ENCODE data around the gene SP140L. TPM values are rescaled to one million over a fixed set of nuclear protein-coding genes. Genes with fewer than 3 reads are reported as not detected.

The SP140L gene
- polyA plus RNA-seq, 1 of the 3 experiments (the other 2 are of a cell fraction), result 13.5 TPM

DNA sequence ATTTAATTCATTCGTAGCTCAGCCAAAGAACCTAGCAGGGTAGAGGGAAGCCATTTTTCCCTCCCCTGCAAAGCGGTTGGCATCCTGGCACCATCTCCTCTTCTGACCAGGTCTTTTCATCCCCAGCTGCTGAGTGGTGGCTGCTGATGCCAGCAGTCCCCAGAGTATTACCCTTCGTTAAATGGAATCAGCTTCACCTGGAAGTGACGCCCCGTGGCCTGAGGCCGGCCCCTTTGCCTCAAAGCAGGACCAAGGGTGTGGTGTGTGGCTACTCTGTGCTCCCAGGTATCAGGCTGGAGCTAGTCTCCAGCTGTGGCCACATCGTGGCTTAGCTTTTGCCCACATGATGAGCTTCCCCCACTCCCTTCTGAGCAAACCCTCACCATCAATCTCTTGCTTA, 76.8 kb downstream of the SP140L start:
- no peaks in the 10 kb centered on the region for H3K9me2 ChIP-seq
- H3K27ac ChIP-seq (ENCODE audit: low read depth in 2 of 2, low read length in 1 of 2), result no peak overlapping the region
- no peaks in the 10 kb centered on the region for H4K20me1 ChIP-seq (ENCODE audit: insufficient read depth)
- WGBS (ENCODE audit: low lambda C conversion rate), result 75% methylated on average over 7 of the region's 7 CpGs
- no peaks in the 10 kb centered on the region for H3K79me2 ChIP-seq (ENCODE audit: insufficient read depth)
- POLR2A ChIA-PET, result no interaction called here
- no peak for DNase-seq
- TF ChIP-seq GABPA (IDR thresholded peaks at IDR 0.05; ENCODE audit: low read depth), result no peak
- no peak for TF ChIP-seq RAD21 (IDR thresholded peaks at IDR 0.05; ENCODE audit: low read length)
- no peak for TF ChIP-seq FOXJ3 (CRISPR knock-in tag; IDR thresholded peaks at IDR 0.05)
- TF ChIP-seq, protein P1, sequence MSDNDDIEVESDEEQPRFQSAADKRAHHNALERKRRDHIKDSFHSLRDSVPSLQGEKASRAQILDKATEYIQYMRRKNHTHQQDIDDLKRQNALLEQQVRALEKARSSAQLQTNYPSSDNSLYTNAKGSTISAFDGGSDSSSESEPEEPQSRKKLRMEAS (IDR thresholded peaks at IDR 0.05; ENCODE audit: low read depth), result no peak
- no peak for TF ChIP-seq RCOR1 (IDR thresholded peaks at IDR 0.05; ENCODE audit: low read length)
- TF ChIP-seq, protein P2, sequence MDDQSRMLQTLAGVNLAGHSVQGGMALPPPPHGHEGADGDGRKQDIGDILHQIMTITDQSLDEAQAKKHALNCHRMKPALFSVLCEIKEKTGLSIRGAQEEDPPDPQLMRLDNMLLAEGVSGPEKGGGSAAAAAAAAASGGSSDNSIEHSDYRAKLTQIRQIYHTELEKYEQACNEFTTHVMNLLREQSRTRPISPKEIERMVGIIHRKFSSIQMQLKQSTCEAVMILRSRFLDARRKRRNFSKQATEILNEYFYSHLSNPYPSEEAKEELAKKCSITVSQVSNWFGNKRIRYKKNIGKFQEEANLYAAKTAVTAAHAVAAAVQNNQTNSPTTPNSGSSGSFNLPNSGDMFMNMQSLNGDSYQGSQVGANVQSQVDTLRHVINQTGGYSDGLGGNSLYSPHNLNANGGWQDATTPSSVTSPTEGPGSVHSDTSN (IDR thresholded peaks at IDR 0.05), result no peak
- no peak for TF ChIP-seq RXRA (IDR thresholded peaks at IDR 0.05; ENCODE audit: borderline replicate concordance, low read depth)
- no peak overlapping the region for H3K4me3 ChIP-seq (ENCODE audit: low read depth in 2 of 2, low read length in 1 of 2)
- no peak overlapping the region for H3K9ac ChIP-seq
- CTCF ChIA-PET, result no interaction called here
- no peak overlapping the region for H3K4me2 ChIP-seq
- H3K27me3 ChIP-seq (ENCODE audit: insufficient read depth), result no peaks in the 10 kb centered on the region
- peaks cover 0 to 4% of the 10 kb centered on the region in 2 experiments; a peak in 3 of 4 replicates for H3K4me1 ChIP-seq (ENCODE audit: control insufficient read depth in 1 of 2, insufficient read depth in 2 of 2, low read depth in 1 of 2, low read length in 1 of 2)
- no peaks in the 10 kb centered on the region for H3K9me3 ChIP-seq
- H3K36me3 ChIP-seq (replicated peaks in 1 of 2; ENCODE audit: control insufficient read depth in 1 of 2, insufficient read depth in 2 of 2, low read length in 1 of 2), result peaks cover 16 to 30% of the 10 kb centered on the region in 2 experiments
- H2AFZ ChIP-seq (ENCODE audit: low read depth), result no peak overlapping the region
- peaks cover 15% of the 10 kb centered on the region for H3F3A ChIP-seq (replicated peaks; ENCODE audit: insufficient read depth)

DNA sequence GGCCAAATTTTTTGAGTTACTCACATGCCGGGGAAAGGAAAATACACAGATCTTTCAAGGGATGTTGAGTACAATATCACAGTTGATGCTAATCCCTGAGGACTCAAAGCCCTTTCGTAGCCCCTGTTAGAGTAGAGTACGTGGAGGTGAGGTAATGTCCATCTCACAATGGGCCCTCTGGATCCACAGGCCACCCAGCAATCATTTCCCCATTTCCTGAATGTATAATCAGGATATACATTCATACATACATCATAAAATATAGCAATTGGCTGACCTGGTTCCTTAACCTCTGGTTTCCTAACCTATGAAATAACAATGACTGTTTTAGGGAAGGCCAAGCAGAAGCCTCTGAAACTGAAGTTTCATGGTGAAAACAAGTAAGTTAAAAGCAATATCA, 78.8 kb downstream of the SP140L start:
- Histone ChIP-seq H3K27ac (ENCODE audit: low read depth in 2 of 2, low read length in 1 of 2) (no peak overlapping the region), H3K9ac (no peak overlapping the region), H3K27me3 (ENCODE audit: insufficient read depth) (no peaks in the 10 kb centered on the region), H3K4me2 (no peak overlapping the region), H2AFZ (ENCODE audit: low read depth) (no peak overlapping the region), H3K9me2 (no peaks in the 10 kb centered on the region), H4K20me1 (ENCODE audit: insufficient read depth) (no peaks in the 10 kb centered on the region), H3K36me3 (replicated peaks in 1 of 2; ENCODE audit: control insufficient read depth in 1 of 2, insufficient read depth in 2 of 2, low read length in 1 of 2) (peaks cover 5 to 21% of the 10 kb centered on the region in 2 experiments), H3F3A (replicated peaks; ENCODE audit: insufficient read depth) (peaks cover 15% of the 10 kb centered on the region), H3K4me1 (ENCODE audit: control insufficient read depth in 1 of 2, insufficient read depth in 2 of 2, low read depth in 1 of 2, low read length in 1 of 2) (peaks cover 0 to 7% of the 10 kb centered on the region in 2 experiments; a peak in 3 of 4 replicates), H3K4me3 (ENCODE audit: low read depth in 2 of 2, low read length in 1 of 2) (no peak overlapping the region), H3K9me3 (no peaks in the 10 kb centered on the region), H3K79me2 (ENCODE audit: insufficient read depth) (no peaks in the 10 kb centered on the region)
- no peak for DNase-seq
- ChIA-PET POLR2A (no interaction called here), CTCF (no interaction called here)
- WGBS (ENCODE audit: low lambda C conversion rate), result 70% methylated on average over 3 of the region's 3 CpGs
- TF ChIP-seq, protein P2 (IDR thresholded peaks at IDR 0.05), result no peak
- TF ChIP-seq FOXM1 (IDR thresholded peaks at IDR 0.05; ENCODE audit: low read depth) (no peak), TAF1 (IDR thresholded peaks at IDR 0.05; ENCODE audit: borderline replicate concordance, low read depth, low read length) (no peak), MEF2A (IDR thresholded peaks at IDR 0.05; ENCODE audit: borderline replicate concordance, low read depth) (no peak), EP300 (IDR thresholded peaks at IDR 0.05; ENCODE audit: borderline replicate concordance in 1 of 2, low read depth in 1 of 2, low read length in 1 of 2) (no peak), YY1 (IDR thresholded peaks at IDR 0.05; ENCODE audit: low read depth) (no peak), GATA2 (CRISPR knock-in tag; IDR thresholded peaks at IDR 0.05) (no peak), FOXJ3 (CRISPR knock-in tag; IDR thresholded peaks at IDR 0.05) (no peak), EZH2phosphoT487 (IDR thresholded peaks at IDR 0.05; ENCODE audit: borderline replicate concordance, low read depth) (no peak), ELF1 (IDR thresholded peaks at IDR 0.05) (no peak), RXRA (IDR thresholded peaks at IDR 0.05; ENCODE audit: borderline replicate concordance, low read depth) (no peak), POLR2AphosphoS5 (IDR thresholded peaks at IDR 0.05; ENCODE audit: low read depth, low read length) (no peak), RAD21 (IDR thresholded peaks at IDR 0.05; ENCODE audit: low read length) (no peak), CHD2 (IDR thresholded peaks at IDR 0.05; ENCODE audit: low read length, partially characterized antibody) (no peak), GABPA (IDR thresholded peaks at IDR 0.05; ENCODE audit: low read depth) (no peak), TCF12 (IDR thresholded peaks at IDR 0.05) (no peak)
- TF ChIP-seq, protein P3, sequence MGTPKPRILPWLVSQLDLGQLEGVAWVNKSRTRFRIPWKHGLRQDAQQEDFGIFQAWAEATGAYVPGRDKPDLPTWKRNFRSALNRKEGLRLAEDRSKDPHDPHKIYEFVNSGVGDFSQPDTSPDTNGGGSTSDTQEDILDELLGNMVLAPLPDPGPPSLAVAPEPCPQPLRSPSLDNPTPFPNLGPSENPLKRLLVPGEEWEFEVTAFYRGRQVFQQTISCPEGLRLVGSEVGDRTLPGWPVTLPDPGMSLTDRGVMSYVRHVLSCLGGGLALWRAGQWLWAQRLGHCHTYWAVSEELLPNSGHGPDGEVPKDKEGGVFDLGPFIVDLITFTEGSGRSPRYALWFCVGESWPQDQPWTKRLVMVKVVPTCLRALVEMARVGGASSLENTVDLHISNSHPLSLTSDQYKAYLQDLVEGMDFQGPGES (IDR thresholded peaks at IDR 0.05; ENCODE audit: low read depth, low read length), result no peak
- TF ChIP-seq, protein P1 (IDR thresholded peaks at IDR 0.05; ENCODE audit: low read depth), result no peak
- TF ChIP-seq, protein P4, sequence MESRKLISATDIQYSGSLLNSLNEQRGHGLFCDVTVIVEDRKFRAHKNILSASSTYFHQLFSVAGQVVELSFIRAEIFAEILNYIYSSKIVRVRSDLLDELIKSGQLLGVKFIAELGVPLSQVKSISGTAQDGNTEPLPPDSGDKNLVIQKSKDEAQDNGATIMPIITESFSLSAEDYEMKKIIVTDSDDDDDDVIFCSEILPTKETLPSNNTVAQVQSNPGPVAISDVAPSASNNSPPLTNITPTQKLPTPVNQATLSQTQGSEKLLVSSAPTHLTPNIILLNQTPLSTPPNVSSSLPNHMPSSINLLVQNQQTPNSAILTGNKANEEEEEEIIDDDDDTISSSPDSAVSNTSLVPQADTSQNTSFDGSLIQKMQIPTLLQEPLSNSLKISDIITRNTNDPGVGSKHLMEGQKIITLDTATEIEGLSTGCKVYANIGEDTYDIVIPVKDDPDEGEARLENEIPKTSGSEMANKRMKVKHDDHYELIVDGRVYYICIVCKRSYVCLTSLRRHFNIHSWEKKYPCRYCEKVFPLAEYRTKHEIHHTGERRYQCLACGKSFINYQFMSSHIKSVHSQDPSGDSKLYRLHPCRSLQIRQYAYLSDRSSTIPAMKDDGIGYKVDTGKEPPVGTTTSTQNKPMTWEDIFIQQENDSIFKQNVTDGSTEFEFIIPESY (IDR thresholded peaks at IDR 0.05; ENCODE audit: borderline replicate concordance, low read depth), result no peak

Data from SK-N-SH (cell line).